ENCODE data around the gene ATP6V0E2.

Gene ATP6V0E2

GRCh38 chr7:149880638-149881311 is 7.0 kb downstream of the ATP6V0E2 start:
- no peaks in the 10 kb centered on the region for H3F3A ChIP-seq (ENCODE audit: insufficient read depth, low read length)
- H3K79me2 ChIP-seq (ENCODE audit: low read length), result peaks cover 1% of the 10 kb centered on the region; the same call in 1 of the 2 replicates
- H3K9me2 ChIP-seq (replicated peaks; ENCODE audit: insufficient read depth, low read length), result no peaks in the 10 kb centered on the region
- H3K27ac ChIP-seq (ENCODE audit: low read length), result no peak overlapping the region
- no peaks in the 10 kb centered on the region for H3K4me1 ChIP-seq (ENCODE audit: low read length)
- TF ChIP-seq EZH2phosphoT487 (IDR thresholded peaks at IDR 0.05; ENCODE audit: low read length), result no peak
- no peak for TF ChIP-seq EZH2 (optimal IDR thresholded peaks at IDR 0.05; ENCODE audit: low read depth, low read length)
- no peak for TF ChIP-seq CTCF (IDR thresholded peaks at IDR 0.05; ENCODE audit: low read length)
- no peaks in the 10 kb centered on the region for H3K27me3 ChIP-seq (replicated peaks; ENCODE audit: insufficient read depth, low read length)
- DNase-seq, result no peak
- H4K20me1 ChIP-seq (ENCODE audit: insufficient read depth, low read length), result no peaks in the 10 kb centered on the region
- no peak overlapping the region for H3K4me2 ChIP-seq (ENCODE audit: low read depth, low read length)
- H3K9me3 ChIP-seq (replicated peaks; ENCODE audit: insufficient read depth, low read length), result no peaks in the 10 kb centered on the region
- H3K36me3 ChIP-seq (replicated peaks; ENCODE audit: insufficient read depth, low read length), result no peaks in the 10 kb centered on the region
- H3K4me3 ChIP-seq (ENCODE audit: low read length), result no peak overlapping the region
- H2AFZ ChIP-seq (ENCODE audit: low read length), result no peak overlapping the region
- H3K9ac ChIP-seq (ENCODE audit: low read length), result no peak overlapping the region

GRCh38 chr7:149881328-149882247 is 7.8 kb downstream of the ATP6V0E2 start:
- DNase-seq, result no peak
- Histone ChIP-seq H4K20me1 (ENCODE audit: insufficient read depth, low read length) (no peaks in the 10 kb centered on the region), H3K9me3 (replicated peaks; ENCODE audit: insufficient read depth, low read length) (no peaks in the 10 kb centered on the region), H3K9ac (ENCODE audit: low read length) (no peak overlapping the region), H2AFZ (ENCODE audit: low read length) (no peak overlapping the region), H3F3A (ENCODE audit: insufficient read depth, low read length) (no peaks in the 10 kb centered on the region), H3K79me2 (ENCODE audit: low read length) (no peaks in the 10 kb centered on the region), H3K27ac (ENCODE audit: low read length) (no peak overlapping the region), H3K4me2 (ENCODE audit: low read depth, low read length) (no peak overlapping the region), H3K4me1 (ENCODE audit: low read length) (no peaks in the 10 kb centered on the region), H3K4me3 (ENCODE audit: low read length) (no peak overlapping the region), H3K36me3 (replicated peaks; ENCODE audit: insufficient read depth, low read length) (no peaks in the 10 kb centered on the region), H3K27me3 (replicated peaks; ENCODE audit: insufficient read depth, low read length) (no peaks in the 10 kb centered on the region), H3K9me2 (replicated peaks; ENCODE audit: insufficient read depth, low read length) (no peaks in the 10 kb centered on the region)
- TF ChIP-seq EZH2phosphoT487 (IDR thresholded peaks at IDR 0.05; ENCODE audit: low read length) (no peak), CTCF (IDR thresholded peaks at IDR 0.05; ENCODE audit: low read length) (no peak), EZH2 (optimal IDR thresholded peaks at IDR 0.05; ENCODE audit: low read depth, low read length) (no peak)

- Histone ChIP-seq H2AFZ (ENCODE audit: low read length) (no peak overlapping the region), H3K9me2 (replicated peaks; ENCODE audit: insufficient read depth, low read length) (no peaks in the 10 kb centered on the region), H3K9ac (ENCODE audit: low read length) (no peak overlapping the region), H3K9me3 (replicated peaks; ENCODE audit: insufficient read depth, low read length) (no peaks in the 10 kb centered on the region), H3K4me2 (ENCODE audit: low read depth, low read length) (no peak overlapping the region), H3K27ac (ENCODE audit: low read length) (no peak overlapping the region), H4K20me1 (ENCODE audit: insufficient read depth, low read length) (no peaks in the 10 kb centered on the region), H3K4me3 (ENCODE audit: low read length) (no peak overlapping the region), H3K36me3 (replicated peaks; ENCODE audit: insufficient read depth, low read length) (no peaks in the 10 kb centered on the region), H3F3A (ENCODE audit: insufficient read depth, low read length) (no peaks in the 10 kb centered on the region), H3K27me3 (replicated peaks; ENCODE audit: insufficient read depth, low read length) (no peaks in the 10 kb centered on the region), H3K79me2 (ENCODE audit: low read length) (no peaks in the 10 kb centered on the region), H3K4me1 (ENCODE audit: low read length) (no peaks in the 10 kb centered on the region)
- TF ChIP-seq EZH2phosphoT487 (IDR thresholded peaks at IDR 0.05; ENCODE audit: low read length), result no peak
- TF ChIP-seq CTCF (IDR thresholded peaks at IDR 0.05; ENCODE audit: low read length), result no peak
- TF ChIP-seq EZH2 (optimal IDR thresholded peaks at IDR 0.05; ENCODE audit: low read depth, low read length), result no peak
- DNase-seq, result no peak
Observed at GRCh38 chr7:149882248-149883047, 8.7 kb downstream of the ATP6V0E2 start.

Data from MM.1S (cell line).